GM21619 (cell line): ENCODE measurements around the gene CDH11.

ENCODE experiments used
- ATAC-seq: cut with Tn5 transposase; IDR thresholded peaks from one replicate; pipeline ENCODE4 v1.9.1; 2021; ENCODE audit not compliant: unreplicated experiment

The CDH11 gene

DNA sequence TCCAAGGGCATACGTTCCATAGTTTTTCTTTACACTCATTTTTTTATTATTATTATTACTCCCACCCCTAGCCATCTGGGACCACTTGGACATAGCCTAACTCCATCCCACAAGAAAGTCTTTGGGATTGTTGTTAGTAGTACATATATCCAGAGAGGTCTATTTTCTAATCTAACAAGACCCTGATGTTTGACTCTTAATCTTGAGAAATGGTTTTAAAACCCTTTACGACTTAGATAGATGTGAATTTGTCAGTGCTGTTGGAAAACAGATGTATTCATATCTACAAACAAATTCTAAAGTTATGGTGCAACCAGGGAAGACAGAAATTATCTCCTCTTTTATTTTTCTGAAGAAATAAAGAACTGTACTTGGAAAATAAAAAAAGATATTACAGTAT, 197.8 kb downstream of the CDH11 start:
- no peak for ATAC-seq

DNA sequence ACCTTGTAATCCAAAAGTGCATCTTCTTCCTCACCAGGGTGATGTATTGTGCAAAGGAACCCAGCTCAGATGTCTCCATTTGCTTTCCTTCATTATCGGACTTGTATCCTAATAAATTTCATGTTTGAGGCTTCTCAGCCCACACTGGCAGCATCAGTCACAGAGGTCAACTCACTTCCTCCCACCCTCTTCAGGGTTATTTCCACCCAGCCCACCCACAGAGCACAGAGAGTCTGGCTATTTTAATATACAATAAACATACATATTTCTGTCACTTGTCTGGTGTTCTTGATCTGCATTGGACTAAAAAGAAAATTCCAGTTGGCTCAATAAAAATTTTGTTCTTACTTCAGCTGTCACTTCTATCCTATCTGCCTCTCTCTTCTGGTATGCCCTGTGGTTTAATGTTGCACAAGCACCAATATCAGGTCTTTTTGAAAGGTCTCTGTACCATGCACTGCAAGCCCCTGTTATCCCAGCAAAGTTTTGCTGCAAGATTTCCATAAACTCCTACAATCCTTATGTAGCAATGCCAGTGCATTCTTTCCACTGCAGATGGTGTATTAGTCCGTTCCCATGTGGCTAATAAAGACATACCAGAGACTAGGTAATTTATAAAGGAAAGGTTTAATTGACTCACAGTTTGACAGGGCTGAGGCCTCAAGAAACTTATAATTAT, 201.8 kb downstream of the CDH11 start:
- ATAC-seq = no peak

DNA sequence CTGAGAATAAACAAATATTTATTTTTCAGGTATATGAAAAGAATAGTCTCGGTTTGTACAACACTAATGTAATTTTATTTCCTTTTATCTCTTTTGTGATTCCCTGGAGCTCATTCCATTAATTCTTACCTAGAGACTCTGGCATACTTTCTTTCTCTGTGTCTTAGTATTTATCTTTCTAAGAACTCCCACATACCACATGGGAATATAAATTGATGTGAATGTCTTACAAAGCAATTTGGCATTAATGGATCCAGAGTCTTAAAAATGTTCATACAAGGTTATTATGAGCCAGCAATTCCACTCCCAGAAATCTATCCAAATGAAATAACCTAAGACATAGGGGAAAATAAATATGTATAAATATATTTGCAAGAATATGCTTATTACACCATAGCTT, 202.7 kb downstream of the CDH11 start:
- ATAC-seq = no peak

DNA sequence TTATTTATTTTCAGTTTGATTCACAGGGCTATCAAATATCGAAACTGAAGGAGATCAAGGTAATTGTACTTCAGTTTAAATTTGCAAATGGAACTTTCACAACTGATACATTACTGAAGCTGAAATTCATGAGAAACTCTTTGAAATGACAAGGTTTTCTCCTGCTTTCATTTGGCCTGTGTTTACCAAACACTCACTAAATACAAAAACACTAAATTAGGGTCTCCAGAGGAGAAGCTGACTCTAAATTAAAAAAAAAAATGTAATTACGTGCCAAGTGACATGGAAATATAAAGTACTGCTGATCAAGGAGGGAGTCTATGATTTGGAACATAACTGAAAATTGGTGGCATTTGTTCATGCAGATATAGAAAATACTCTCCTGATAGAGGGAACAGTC, 205.8 kb downstream of the CDH11 start:
- no peak for ATAC-seq

DNA sequence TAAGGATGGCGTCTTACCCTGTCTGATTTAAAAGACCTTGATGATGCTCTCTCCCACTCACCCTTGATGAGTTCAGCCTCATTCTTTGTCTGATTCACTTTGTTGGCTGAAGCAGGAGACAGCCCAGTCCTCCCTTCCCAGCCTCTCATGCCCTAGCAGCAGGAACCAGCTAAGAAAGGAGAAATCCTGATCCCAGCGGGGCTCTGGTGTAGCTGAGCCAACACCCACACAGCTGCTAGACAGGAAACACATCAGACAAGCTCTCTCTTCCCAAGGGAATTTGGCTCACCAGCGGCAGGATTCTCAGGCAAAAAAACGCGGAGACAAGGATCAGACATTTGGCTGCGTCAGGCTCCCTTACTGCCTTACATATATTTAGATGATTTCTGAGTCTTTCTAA, 211.5 kb downstream of the CDH11 start:
- no peak for ATAC-seq

DNA sequence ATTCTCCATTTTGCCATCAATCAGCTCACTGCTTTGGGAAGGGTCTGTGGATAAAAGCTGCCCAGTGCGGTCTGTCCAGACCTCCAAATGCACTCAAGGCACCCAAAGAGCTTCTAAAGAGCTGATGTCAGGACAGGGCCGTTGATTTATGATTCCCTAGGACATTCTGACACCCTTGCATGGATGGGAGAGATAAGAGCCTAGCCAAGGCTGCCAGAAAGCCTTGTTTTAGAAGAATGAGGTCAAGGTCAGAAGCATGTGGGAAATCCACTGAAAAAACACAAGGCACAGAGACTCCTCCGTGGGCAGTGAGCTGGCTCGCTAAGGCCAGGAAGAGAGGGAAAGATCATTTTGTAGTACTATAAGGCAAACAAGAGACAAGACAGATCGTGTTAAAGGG, 214.0 kb downstream of the CDH11 start:
- ATAC-seq = no peak

DNA sequence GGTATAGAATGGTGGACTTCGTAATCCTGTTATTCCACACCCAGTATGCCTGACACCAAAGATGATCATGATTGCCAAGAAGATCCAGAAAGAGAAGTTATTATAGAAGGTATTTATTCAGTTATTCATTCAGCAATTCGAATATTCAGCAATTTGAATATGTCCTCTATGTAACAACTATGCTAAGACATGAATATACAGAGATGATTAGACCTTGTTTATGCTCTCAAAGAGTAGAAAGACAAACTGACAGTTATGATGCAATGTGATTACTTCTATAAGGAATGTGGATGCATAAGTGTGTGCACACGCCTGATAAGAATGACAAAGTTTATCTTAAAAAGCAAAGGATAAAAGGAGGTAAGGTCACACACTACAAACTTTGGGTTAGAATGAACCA, 218.1 kb downstream of the CDH11 start:
- ATAC-seq = no peak

DNA sequence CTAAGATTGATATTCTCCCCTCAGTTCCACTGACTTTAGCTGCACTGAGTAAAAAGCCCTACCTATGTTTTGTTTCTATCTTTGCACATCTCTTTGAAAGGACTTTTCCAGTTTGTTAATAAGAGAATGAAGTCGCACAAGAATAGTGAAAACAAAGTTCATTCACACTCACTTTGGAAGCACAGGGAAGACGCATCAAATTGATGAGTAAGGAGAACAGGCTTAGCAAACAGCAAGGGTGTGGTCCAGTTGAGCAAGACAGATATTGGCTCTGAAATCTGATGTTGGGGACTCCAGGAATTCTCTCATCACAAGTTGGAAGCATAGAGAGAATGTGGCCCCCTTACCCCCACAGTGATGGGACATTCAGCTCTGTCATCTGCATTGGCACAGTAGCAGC, 221.3 kb downstream of the CDH11 start:
- ATAC-seq = no peak

DNA sequence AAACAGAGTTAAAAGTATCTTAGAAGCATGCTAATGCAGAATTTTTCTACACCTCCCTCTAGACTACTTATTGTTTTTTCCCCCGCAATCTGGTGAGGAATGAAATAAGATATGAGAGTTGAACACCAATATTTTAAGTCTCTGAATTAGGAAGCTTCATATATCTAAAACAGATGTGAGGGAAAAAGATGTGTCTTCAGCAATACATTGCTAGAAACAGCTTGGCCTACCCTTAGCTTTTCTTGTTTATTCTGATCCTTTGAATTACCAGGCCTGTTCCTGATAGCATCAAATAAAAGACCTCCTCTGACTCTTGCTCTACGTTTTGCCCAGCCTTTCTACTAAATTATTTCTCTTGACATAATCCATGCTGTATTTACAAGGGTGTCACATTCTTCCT, 221.8 kb downstream of the CDH11 start:
- ATAC-seq = no peak

DNA sequence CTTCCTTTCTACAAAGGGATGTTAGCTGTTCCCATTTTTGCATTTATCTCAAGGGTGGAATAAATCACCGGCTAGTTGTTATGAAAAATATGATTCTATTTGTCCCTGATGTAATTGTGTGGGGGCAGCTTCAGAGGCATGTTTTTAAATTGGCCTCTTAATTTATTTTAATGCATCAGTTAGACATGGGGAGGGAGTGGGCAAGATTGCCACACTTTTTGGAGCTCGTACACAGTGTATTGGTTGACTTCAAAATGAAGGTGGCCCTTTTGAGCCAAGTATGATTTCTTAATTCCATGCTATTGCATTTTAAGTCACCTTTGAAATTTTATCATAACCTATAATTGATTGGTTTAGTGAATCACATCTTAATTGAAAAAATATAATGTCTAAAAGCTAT, 223.7 kb downstream of the CDH11 start:
- ATAC-seq = no peak
